Peyer's patch (tissue), 4 donors: Measurements from ENCODE around the gene SMARCD1. TPM values are rescaled to one million over a fixed set of nuclear protein-coding genes. Genes with fewer than 3 reads are reported as not detected.
A peak's percentile ranks its signal among the peaks of the same experiment; 100 is the strongest.

Source experiments
- DNase-seq, 3 donors: peaks; one replicate each; pipeline ENCODE4 v3.0.0-alpha.2; 2017 to 2019
- H3K27ac ChIP-seq, 4 donors: fragments of 200-600 bp; sonication (generic); one replicate each; pipeline ENCODE4 v1.5.1; 2016 to 2019
- H3K27me3 ChIP-seq, 2 donors: fragments of 200-600 bp; sonication (generic); one replicate each; pipeline ENCODE4 v1.5.1; 2019
- H3K36me3 ChIP-seq, 3 donors: fragments of 200-600 bp; sonication (generic); one replicate each; pipeline ENCODE4 v1.5.1; 2016 to 2019
- H3K4me1 ChIP-seq, 4 donors: fragments of 200-600 bp; sonication (generic); one replicate each; pipeline ENCODE4 v1.5.1; 2016 to 2019
- H3K4me3 ChIP-seq, 4 donors: fragments of 200-600 bp; sonication (generic); 1 replicate in 3 of 4; 2 replicates in 1 of 4; pipeline ENCODE4 v1.5.1; 2016 to 2019; ENCODE audit warnings: mild to moderate bottlenecking in 1 of 4
- H3K9me3 ChIP-seq, 4 donors: fragments of 200-600 bp; sonication (generic); one replicate each; pipeline ENCODE4 v1.5.1; 2016 to 2019; ENCODE audit warnings: mild to moderate bottlenecking in 1 of 4
- CTCF ChIP-seq, 6 experiments: fragments of 450-650 bp in 4 of 6; fragments of 200-600 bp in 2 of 6; sonication (generic) in 1 of 6; IDR thresholded peaks; one replicate each; pipeline ENCODE4 v1.5.1; 2017 to 2019; ENCODE audit warnings: antibody characterized with exemption in 6 of 6, mild to moderate bottlenecking in 3 of 6, moderate library complexity in 1 of 6
- POLR2A ChIP-seq, 2 donors: fragments of 450-650 bp; IDR thresholded peaks; one replicate each; pipeline ENCODE4 v1.5.1; 2017; ENCODE audit warnings: antibody characterized with exemption in 2 of 2, mild to moderate bottlenecking in 2 of 2, moderate library complexity in 2 of 2
- total RNA-seq, 4 donors: library from RNA; depleted of rRNA; stranded (reverse); fragments of >200 nt; gene quantifications; one replicate each; pipeline ENCODE4 v1.1.0, GENCODE V29; 2016

SMARCD1 gene
- total RNA-seq, 4 donors from 2014 or later = 76.5 to 126 (median 95.1) TPM

DNA sequence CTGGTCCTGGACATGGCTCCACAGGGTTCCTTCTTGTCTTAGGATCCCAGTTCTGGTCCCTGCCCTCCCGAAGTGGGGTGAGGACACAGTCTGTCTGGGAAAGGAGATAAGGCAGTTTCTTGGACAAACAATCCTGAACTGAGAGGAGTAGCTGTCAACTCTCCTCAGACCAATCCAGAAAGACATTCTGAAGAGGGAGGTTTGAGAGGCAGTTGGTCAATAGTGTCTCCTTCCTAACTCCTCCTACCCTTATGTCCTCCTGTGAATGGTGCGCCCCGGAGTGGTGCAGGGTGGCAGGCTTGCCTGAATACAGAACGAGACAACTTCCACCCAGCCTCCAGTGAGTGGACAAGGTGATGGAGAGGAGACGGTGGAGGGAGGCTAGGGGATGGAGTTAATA lies 43.2 kb upstream of the SMARCD1 start:
- no peaks in the 10 kb centered on the region for H3K9me3 ChIP-seq
- peak in 1 of 3 donors; percentile 17 for DNase-seq
- no peaks in the 10 kb centered on the region for H3K27me3 ChIP-seq
- no peak for TF ChIP-seq POLR2A (IDR thresholded peaks at IDR 0.05)
- no peak for TF ChIP-seq CTCF (IDR thresholded peaks at IDR 0.05)
- H3K36me3 ChIP-seq = no peaks in the 10 kb centered on the region
- H3K4me1 ChIP-seq = no peaks in the 10 kb centered on the region
- no peak overlapping the region for H3K27ac ChIP-seq
- H3K4me3 ChIP-seq = no peak overlapping the region

DNA sequence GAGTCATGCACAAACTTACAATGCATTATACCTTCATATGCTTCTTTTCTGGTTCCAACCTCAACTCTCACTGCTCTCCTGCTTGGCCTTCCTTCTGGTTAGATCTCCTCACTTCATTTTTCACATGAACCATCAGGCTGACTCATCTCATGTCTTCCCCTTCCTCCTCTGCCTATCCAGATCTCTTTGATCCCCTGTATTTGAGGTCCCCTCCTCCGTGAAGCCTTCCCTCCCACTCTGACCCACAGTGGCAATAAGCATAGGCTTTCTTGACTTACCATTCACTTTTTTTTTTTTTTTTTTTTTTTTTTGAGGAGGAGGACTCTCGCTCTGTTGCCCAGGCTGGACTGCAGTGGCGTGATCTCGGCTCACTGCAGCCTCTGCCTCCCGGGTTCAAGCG lies 42.4 kb upstream of the SMARCD1 start:
- H3K4me1 ChIP-seq = no peaks in the 10 kb centered on the region
- H3K27me3 ChIP-seq = no peaks in the 10 kb centered on the region
- H3K27ac ChIP-seq = no peak overlapping the region
- DNase-seq = no peak
- H3K9me3 ChIP-seq = no peaks in the 10 kb centered on the region
- no peak overlapping the region for H3K4me3 ChIP-seq
- H3K36me3 ChIP-seq = no peaks in the 10 kb centered on the region
- TF ChIP-seq CTCF (IDR thresholded peaks at IDR 0.05) (no peak), POLR2A (IDR thresholded peaks at IDR 0.05) (no peak)

GRCh38 chr12:50043308-50043707 lies 41.8 kb upstream of the SMARCD1 start:
- DNase-seq = no peak
- Histone ChIP-seq H3K4me3 (no peak overlapping the region), H3K27ac (no peak overlapping the region), H3K9me3 (no peaks in the 10 kb centered on the region), H3K27me3 (no peaks in the 10 kb centered on the region), H3K36me3 (no peaks in the 10 kb centered on the region), H3K4me1 (no peaks in the 10 kb centered on the region)
- TF ChIP-seq POLR2A (IDR thresholded peaks at IDR 0.05) (no peak), CTCF (IDR thresholded peaks at IDR 0.05) (no peak)

GRCh38 chr12:50043854-50044253 lies 41.3 kb upstream of the SMARCD1 start:
- Histone ChIP-seq H3K4me1 (no peaks in the 10 kb centered on the region), H3K4me3 (no peak overlapping the region), H3K27me3 (no peaks in the 10 kb centered on the region), H3K9me3 (no peaks in the 10 kb centered on the region), H3K36me3 (no peaks in the 10 kb centered on the region), H3K27ac (no peak overlapping the region)
- TF ChIP-seq CTCF (IDR thresholded peaks at IDR 0.05) (no peak), POLR2A (IDR thresholded peaks at IDR 0.05) (no peak)
- DNase-seq = peak in 1 of 3 donors; percentile 10

- Histone ChIP-seq H3K4me3 (no peak overlapping the region), H3K27me3 (no peaks in the 10 kb centered on the region), H3K27ac (no peak overlapping the region), H3K36me3 (no peaks in the 10 kb centered on the region), H3K4me1 (peaks cover 0 to 16% (median 0%) of the 10 kb centered on the region in 4 donors), H3K9me3 (no peaks in the 10 kb centered on the region)
- no peak for TF ChIP-seq CTCF (IDR thresholded peaks at IDR 0.05)
- no peak for TF ChIP-seq POLR2A (IDR thresholded peaks at IDR 0.05)
- DNase-seq = no peak
Measured at GRCh38 chr12:50047693-50048250, 37.4 kb upstream of the SMARCD1 start.
